ENCODE measurements around the gene SNCAIP. TPM values are rescaled to one million over a fixed set of nuclear protein-coding genes. Genes with fewer than 3 reads are reported as not detected.

The SNCAIP gene
- total and polyA plus RNA-seq, 7 experiments from 2014 or later = 0.17 TPM; not detected in 6

- CTCF ChIA-PET = no interaction called here
- H3K4me1 ChIP-seq (ENCODE audit: control insufficient read depth in 2 of 2, insufficient read depth in 2 of 2, low read length in 2 of 2) = no peaks in the 10 kb centered on the region
Observed at GRCh38 chr5:122426301-122426700, 114.3 kb downstream of the SNCAIP start.

GRCh38 chr5:122427621-122428020, 115.6 kb downstream of the SNCAIP start:
- no peaks in the 10 kb centered on the region for H3K27me3 ChIP-seq (ENCODE audit: control insufficient read depth in 2 of 2, insufficient read depth in 2 of 2, low read length in 2 of 2)
- no peaks in the 10 kb centered on the region for H3K4me1 Mint-ChIP-seq
- ChIA-PET POLR2A (no interaction called here), CTCF (no interaction called here)
- peaks cover 0 to 10% (median 0%) of the 10 kb centered on the region in 11 donors for H3K9me3 Mint-ChIP-seq
- DNase-seq (no peak), ATAC-seq (no peak)
- no peaks in the 10 kb centered on the region for H3K4me1 ChIP-seq (ENCODE audit: control insufficient read depth in 2 of 2, insufficient read depth in 2 of 2, low read length in 2 of 2)
- no peak overlapping the region for H3K27ac ChIP-seq (ENCODE audit: low read depth, low read length)
- intact Hi-C loops (cut with micrococcal nuclease) = no loop called here
- H3K36me3 ChIP-seq (ENCODE audit: control insufficient read depth in 2 of 3, insufficient read depth in 3 of 3, low read length in 3 of 3) = no peaks in the 10 kb centered on the region
- H3K27me3 Mint-ChIP-seq = peaks cover 0 to 6% (median 0%) of the 10 kb centered on the region in 5 donors
- no peak overlapping the region for H3K27ac Mint-ChIP-seq
- H3K9me3 ChIP-seq (ENCODE audit: control insufficient read depth in 2 of 3, low read length in 3 of 3) = no peaks in the 10 kb centered on the region
- no peak overlapping the region for H3K4me3 Mint-ChIP-seq
- no peak overlapping the region for H3K4me3 ChIP-seq (ENCODE audit: low read length)
- no peaks in the 10 kb centered on the region for H3K36me3 Mint-ChIP-seq

More at GRCh38 chr5:122426301-122426700, 114.3 kb downstream of the SNCAIP start:
- DNase-seq (no peak), ATAC-seq (no peak)
- Histone ChIP-seq H3K27ac (ENCODE audit: low read depth, low read length) (no peak overlapping the region), H3K27me3 (ENCODE audit: control insufficient read depth in 2 of 2, insufficient read depth in 2 of 2, low read length in 2 of 2) (no peaks in the 10 kb centered on the region), H3K36me3 (ENCODE audit: control insufficient read depth in 2 of 3, insufficient read depth in 3 of 3, low read length in 3 of 3) (no peaks in the 10 kb centered on the region), H3K4me3 (ENCODE audit: low read length) (no peak overlapping the region), H3K9me3 (ENCODE audit: control insufficient read depth in 2 of 3, low read length in 3 of 3) (no peaks in the 10 kb centered on the region)
- Mint-ChIP-seq H3K27me3 (peaks cover 0 to 6% (median 0%) of the 10 kb centered on the region in 5 donors), H3K27ac (no peak overlapping the region), H3K4me1 (no peaks in the 10 kb centered on the region), H3K9me3 (peaks cover 0 to 10% (median 0%) of the 10 kb centered on the region in 11 donors), H3K36me3 (no peaks in the 10 kb centered on the region), H3K4me3 (no peak overlapping the region)
- POLR2A ChIA-PET = no interaction called here
- intact Hi-C loops (cut with micrococcal nuclease) = no loop called here

- H3K27me3 Mint-ChIP-seq = peaks cover 0 to 6% (median 0%) of the 10 kb centered on the region in 5 donors
- H3K4me1 ChIP-seq (ENCODE audit: control insufficient read depth in 2 of 2, insufficient read depth in 2 of 2, low read length in 2 of 2) = no peaks in the 10 kb centered on the region
- H3K4me3 ChIP-seq (ENCODE audit: low read length) = no peak overlapping the region
- no peaks in the 10 kb centered on the region for H3K36me3 ChIP-seq (ENCODE audit: control insufficient read depth in 2 of 3, insufficient read depth in 3 of 3, low read length in 3 of 3)
- intact Hi-C loops (cut with micrococcal nuclease) = no loop called here
- H3K36me3 Mint-ChIP-seq = no peaks in the 10 kb centered on the region
- no peak overlapping the region for H3K27ac Mint-ChIP-seq
- no peak overlapping the region for H3K4me3 Mint-ChIP-seq
- ChIA-PET POLR2A (no interaction called here), CTCF (no interaction called here)
- peaks cover 0 to 10% (median 0%) of the 10 kb centered on the region in 11 donors for H3K9me3 Mint-ChIP-seq
- H3K4me1 Mint-ChIP-seq = no peaks in the 10 kb centered on the region
- DNase-seq (no peak), ATAC-seq (no peak)
- no peaks in the 10 kb centered on the region for H3K27me3 ChIP-seq (ENCODE audit: control insufficient read depth in 2 of 2, insufficient read depth in 2 of 2, low read length in 2 of 2)
- no peaks in the 10 kb centered on the region for H3K9me3 ChIP-seq (ENCODE audit: control insufficient read depth in 2 of 3, low read length in 3 of 3)
- no peak overlapping the region for H3K27ac ChIP-seq (ENCODE audit: low read depth, low read length)
Observed at GRCh38 chr5:122429545-122430318, 117.7 kb downstream of the SNCAIP start.

GRCh38 chr5:122430319-122430586, 118.2 kb downstream of the SNCAIP start:
- peaks cover 0 to 6% (median 0%) of the 10 kb centered on the region in 5 donors for H3K27me3 Mint-ChIP-seq
- ChIA-PET POLR2A (no interaction called here), CTCF (no interaction called here)
- Histone ChIP-seq H3K9me3 (ENCODE audit: control insufficient read depth in 2 of 3, low read length in 3 of 3) (no peaks in the 10 kb centered on the region), H3K27ac (ENCODE audit: low read depth, low read length) (no peak overlapping the region), H3K4me1 (ENCODE audit: control insufficient read depth in 2 of 2, insufficient read depth in 2 of 2, low read length in 2 of 2) (no peaks in the 10 kb centered on the region), H3K4me3 (ENCODE audit: low read length) (no peak overlapping the region), H3K27me3 (ENCODE audit: control insufficient read depth in 2 of 2, insufficient read depth in 2 of 2, low read length in 2 of 2) (no peaks in the 10 kb centered on the region), H3K36me3 (ENCODE audit: control insufficient read depth in 2 of 3, insufficient read depth in 3 of 3, low read length in 3 of 3) (no peaks in the 10 kb centered on the region)
- ATAC-seq (no peak), DNase-seq (no peak)
- H3K9me3 Mint-ChIP-seq = peaks cover 0 to 10% (median 0%) of the 10 kb centered on the region in 11 donors
- intact Hi-C loops (cut with micrococcal nuclease) = no loop called here
- no peaks in the 10 kb centered on the region for H3K36me3 Mint-ChIP-seq
- H3K4me3 Mint-ChIP-seq = no peak overlapping the region
- H3K4me1 Mint-ChIP-seq = no peaks in the 10 kb centered on the region
- no peak overlapping the region for H3K27ac Mint-ChIP-seq

GRCh38 chr5:122431298-122431697, 119.3 kb downstream of the SNCAIP start:
- CTCF ChIA-PET = interaction anchor here (0.6 kb wide), 1 partner anchor 46 kb away, joined by 3 read pairs; no protein-coding TSS in a partner anchor
- H3K4me3 ChIP-seq (ENCODE audit: low read length) = no peak overlapping the region
- ATAC-seq (no peak), DNase-seq (no peak)
- peaks cover 0 to 10% (median 0%) of the 10 kb centered on the region in 11 donors for H3K9me3 Mint-ChIP-seq
- no peak overlapping the region for H3K27ac Mint-ChIP-seq
- no peak overlapping the region for H3K4me3 Mint-ChIP-seq
- H3K27ac ChIP-seq (ENCODE audit: low read depth, low read length) = no peak overlapping the region
- no peaks in the 10 kb centered on the region for H3K27me3 ChIP-seq (ENCODE audit: control insufficient read depth in 2 of 2, insufficient read depth in 2 of 2, low read length in 2 of 2)
- H3K36me3 Mint-ChIP-seq = no peaks in the 10 kb centered on the region
- no peaks in the 10 kb centered on the region for H3K9me3 ChIP-seq (ENCODE audit: control insufficient read depth in 2 of 3, low read length in 3 of 3)
- H3K4me1 Mint-ChIP-seq = no peaks in the 10 kb centered on the region
- H3K27me3 Mint-ChIP-seq = peaks cover 0 to 6% (median 0%) of the 10 kb centered on the region in 5 donors
- no peaks in the 10 kb centered on the region for H3K4me1 ChIP-seq (ENCODE audit: control insufficient read depth in 2 of 2, insufficient read depth in 2 of 2, low read length in 2 of 2)
- intact Hi-C loops (cut with micrococcal nuclease) = no loop called here
- H3K36me3 ChIP-seq (ENCODE audit: control insufficient read depth in 2 of 3, insufficient read depth in 3 of 3, low read length in 3 of 3) = no peaks in the 10 kb centered on the region
- POLR2A ChIA-PET = no interaction called here

GRCh38 chr5:122434205-122434970, 122.4 kb downstream of the SNCAIP start:
- H3K4me1 ChIP-seq (ENCODE audit: control insufficient read depth in 2 of 2, insufficient read depth in 2 of 2, low read length in 2 of 2) = no peaks in the 10 kb centered on the region
- H3K9me3 ChIP-seq (ENCODE audit: control insufficient read depth in 2 of 3, low read length in 3 of 3) = no peaks in the 10 kb centered on the region
- peaks cover 0 to 8% (median 0%) of the 10 kb centered on the region in 11 donors for H3K9me3 Mint-ChIP-seq
- H3K4me1 Mint-ChIP-seq = no peaks in the 10 kb centered on the region
- H3K27ac ChIP-seq (ENCODE audit: low read depth, low read length) = no peak overlapping the region
- ChIA-PET POLR2A (no interaction called here), CTCF (no interaction called here)
- ATAC-seq = no peak
- no peaks in the 10 kb centered on the region for H3K36me3 ChIP-seq (ENCODE audit: control insufficient read depth in 2 of 3, insufficient read depth in 3 of 3, low read length in 3 of 3)
- H3K27me3 Mint-ChIP-seq = peaks cover 0 to 17% (median 2%) of the 10 kb centered on the region in 5 donors
- no peak overlapping the region for H3K4me3 ChIP-seq (ENCODE audit: low read length)
- DNase-seq = no peak
- H3K27me3 ChIP-seq (ENCODE audit: control insufficient read depth in 2 of 2, insufficient read depth in 2 of 2, low read length in 2 of 2) = no peaks in the 10 kb centered on the region
- no peak overlapping the region for H3K4me3 Mint-ChIP-seq
- intact Hi-C loops (cut with micrococcal nuclease) = no loop called here
- no peak overlapping the region for H3K27ac Mint-ChIP-seq
- H3K36me3 Mint-ChIP-seq = no peaks in the 10 kb centered on the region

- ChIA-PET POLR2A (no interaction called here), CTCF (no interaction called here)
- Mint-ChIP-seq H3K4me1 (no peaks in the 10 kb centered on the region), H3K27ac (no peak overlapping the region), H3K9me3 (peaks cover 0 to 8% (median 0%) of the 10 kb centered on the region in 11 donors), H3K36me3 (no peaks in the 10 kb centered on the region), H3K27me3 (peaks cover 0 to 12% (median 2%) of the 10 kb centered on the region in 5 donors), H3K4me3 (no peak overlapping the region)
- no peak for DNase-seq
- H3K36me3 ChIP-seq (ENCODE audit: control insufficient read depth in 2 of 3, insufficient read depth in 3 of 3, low read length in 3 of 3) = no peaks in the 10 kb centered on the region
- intact Hi-C loops (cut with micrococcal nuclease) = no loop called here
- ATAC-seq = no peak
- no peak overlapping the region for H3K4me3 ChIP-seq (ENCODE audit: low read length)
- H3K4me1 ChIP-seq (ENCODE audit: control insufficient read depth in 2 of 2, insufficient read depth in 2 of 2, low read length in 2 of 2) = no peaks in the 10 kb centered on the region
- H3K9me3 ChIP-seq (ENCODE audit: control insufficient read depth in 2 of 3, low read length in 3 of 3) = no peaks in the 10 kb centered on the region
- H3K27ac ChIP-seq (ENCODE audit: low read depth, low read length) = no peak overlapping the region
- H3K27me3 ChIP-seq (ENCODE audit: control insufficient read depth in 2 of 2, insufficient read depth in 2 of 2, low read length in 2 of 2) = no peaks in the 10 kb centered on the region
Observed at GRCh38 chr5:122435234-122435633, 123.2 kb downstream of the SNCAIP start.

Measured in naive thymus-derived CD4-positive, alpha-beta T cell (primary cell).